HEK293 (cell line): Measurements from ENCODE around the gene DCAF15.
"Not testable (repeated sequence)": the region's sequence is repeated elsewhere in the genome, so short reads cannot be mapped to it uniquely, and the experiment has no call there.

Experiments used
- BCL6B ChIP-seq: fragments of 450-650 bp; formaldehyde crosslinking; IDR thresholded peaks from 2 replicates; pipeline ENCODE4 v1.5.1; 2017; ENCODE audit warnings: missing biosample characterization, missing genetic modification characterization
- CTCF ChIP-seq: fragments of 450-650 bp; formaldehyde crosslinking; IDR thresholded peaks from 2 replicates; pipeline ENCODE4 v1.5.1; 2016; ENCODE audit warnings: missing biosample characterization, missing genetic modification characterization
- KLF16 ChIP-seq: fragments of 450-650 bp; formaldehyde crosslinking; IDR thresholded peaks from 2 replicates; pipeline ENCODE4 v1.5.1; 2017; ENCODE audit warnings: missing biosample characterization, missing genetic modification characterization
- SETDB1 ChIP-seq: IDR thresholded peaks from one replicate; pipeline ENCODE4 v1.6.1; 2017; ENCODE audit warnings: mild to moderate bottlenecking, low read length, moderate library complexity, mixed read lengths; ENCODE audit not compliant: insufficient read length
- ZBTB10 ChIP-seq: fragments of 450-650 bp; formaldehyde crosslinking; IDR thresholded peaks from 2 replicates; pipeline ENCODE4 v1.5.1; 2016; ENCODE audit warnings: missing biosample characterization, missing genetic modification characterization
- ZNF121 ChIP-seq: fragments of 450-650 bp; formaldehyde crosslinking; IDR thresholded peaks from 2 replicates; pipeline ENCODE4 v1.5.1; 2016; ENCODE audit warnings: missing biosample characterization, missing genetic modification characterization
- ZNF132 ChIP-seq: fragments of 450-650 bp; formaldehyde crosslinking; IDR thresholded peaks from 2 replicates; pipeline ENCODE4 v1.5.1; 2017; ENCODE audit warnings: missing biosample characterization, missing genetic modification characterization, borderline replicate concordance
- ZNF335 ChIP-seq: fragments of 450-650 bp; formaldehyde crosslinking; conservative IDR thresholded peaks from 2 replicates; pipeline ENCODE4 v1.5.1; 2016; ENCODE audit warnings: missing biosample characterization, missing genetic modification characterization
- ZNF354C ChIP-seq: fragments of 450-650 bp; formaldehyde crosslinking; IDR thresholded peaks from 2 replicates; pipeline ENCODE4 v1.5.1; 2016; ENCODE audit warnings: missing biosample characterization, missing genetic modification characterization, low read depth, borderline replicate concordance
- ZNF792 ChIP-seq: fragments of 450-650 bp; formaldehyde crosslinking; IDR thresholded peaks from 2 replicates; pipeline ENCODE4 v1.5.1; 2016; ENCODE audit warnings: missing biosample characterization, missing genetic modification characterization

GRCh38 chr19:13971868-13972267 is 19.6 kb downstream of the DCAF15 start:
- not testable (repeated sequence) for TF ChIP-seq CTCF (tag by site-specific recombination); ZNF335 (tag by site-specific recombination); ZNF792 (tag by site-specific recombination); ZBTB10 (tag by site-specific recombination); ZNF132; KLF16 (tag by site-specific recombination); SETDB1; BCL6B; ZNF354C (tag by site-specific recombination); ZNF121 (tag by site-specific recombination)
